H9 (cell line): ENCODE measurements around the gene TET2. TPM values are rescaled to one million over a fixed set of nuclear protein-coding genes. Genes with fewer than 3 reads are reported as not detected.

Experiments
- DNase-seq: peaks from one replicate; pipeline ENCODE4 v3.0.0-alpha.2; 2017
- H2AFZ ChIP-seq: one replicate; pipeline ENCODE4 v1.6.1; 2013; ENCODE audit warnings: mild to moderate bottlenecking, low read length, control low read depth, moderate library complexity
- H2AK5ac ChIP-seq: 2 replicates; pipeline ENCODE4 v1.6.1; 2013; ENCODE audit warnings: low read length, control low read depth, mixed read lengths; ENCODE audit not compliant: insufficient read length
- H2BK120ac ChIP-seq: one replicate; pipeline ENCODE4 v1.6.1; 2013; ENCODE audit warnings: low read depth, mild to moderate bottlenecking, low read length, control low read depth, inconsistent platforms; ENCODE audit not compliant: poor library complexity, severe bottlenecking
- H2BK12ac ChIP-seq: 2 replicates; pipeline ENCODE4 v1.6.1; 2013; ENCODE audit warnings: low read length, control low read depth, mixed read lengths, low read depth; ENCODE audit not compliant: insufficient read length
- H2BK15ac ChIP-seq: 2 replicates; pipeline ENCODE4 v1.6.1; 2013; ENCODE audit warnings: low read depth, low read length, control low read depth
- H2BK20ac ChIP-seq: one replicate; pipeline ENCODE4 v1.6.1; 2013; ENCODE audit warnings: low read depth, mild to moderate bottlenecking, low read length, control low read depth, inconsistent platforms; ENCODE audit not compliant: poor library complexity, severe bottlenecking
- H2BK5ac ChIP-seq: 2 replicates; pipeline ENCODE4 v1.6.1; 2013; ENCODE audit warnings: low read length, control low read depth, mixed read lengths; ENCODE audit not compliant: insufficient read length
- H3K14ac ChIP-seq: 2 replicates; pipeline ENCODE4 v1.6.1; 2013; ENCODE audit warnings: low read length, control low read depth; ENCODE audit not compliant: insufficient read depth
- H3K18ac ChIP-seq: 2 replicates; pipeline ENCODE4 v1.6.1; 2013; ENCODE audit warnings: low read depth, mild to moderate bottlenecking, mixed read lengths, low read length, control low read depth; ENCODE audit not compliant: insufficient read length
- H3K23ac ChIP-seq: 2 replicates; pipeline ENCODE4 v1.6.1; 2013; ENCODE audit warnings: low read length, control low read depth, mixed read lengths, low read depth; ENCODE audit not compliant: insufficient read length
- H3K23me2 ChIP-seq: 2 replicates; pipeline ENCODE4 v1.6.1; 2013; ENCODE audit warnings: low read depth, mild to moderate bottlenecking, mixed read lengths, low read length, control low read depth; ENCODE audit not compliant: insufficient read length, poor library complexity, severe bottlenecking
- H3K27ac ChIP-seq: 2 replicates; pipeline ENCODE4 v1.5.1; 2013; ENCODE audit warnings: low read length, control low read depth, mixed read lengths, low read depth; ENCODE audit not compliant: insufficient read length
- H3K27me3 ChIP-seq: 2 replicates; pipeline ENCODE4 v1.6.1; 2013; ENCODE audit warnings: low read length, control low read depth, inconsistent platforms; ENCODE audit not compliant: insufficient read depth
- H3K4ac ChIP-seq: 2 replicates; pipeline ENCODE4 v1.6.1; 2013; ENCODE audit warnings: low read depth, mild to moderate bottlenecking, control low read depth, inconsistent platforms, low read length, moderate library complexity
- H3K4me1 ChIP-seq: 2 replicates; pipeline ENCODE4 v1.6.1; 2013; ENCODE audit warnings: low read length, control low read depth, inconsistent platforms; ENCODE audit not compliant: insufficient read depth
- H3K4me2 ChIP-seq: 2 replicates; pipeline ENCODE4 v1.6.1; 2013; ENCODE audit warnings: low read length, control low read depth, mixed read lengths; ENCODE audit not compliant: insufficient read length, insufficient read depth
- H3K56ac ChIP-seq: 2 replicates; pipeline ENCODE4 v1.6.1; 2013; ENCODE audit warnings: low read depth, mild to moderate bottlenecking, mixed read lengths, low read length, control low read depth; ENCODE audit not compliant: insufficient read length
- H3K79me1 ChIP-seq: 2 replicates; pipeline ENCODE4 v1.6.1; 2013; ENCODE audit warnings: low read depth, mild to moderate bottlenecking, moderate library complexity, low read length, control low read depth, inconsistent platforms; ENCODE audit not compliant: insufficient read depth, poor library complexity, severe bottlenecking
- H3K79me2 ChIP-seq: 2 replicates; pipeline ENCODE4 v1.6.1; 2013; ENCODE audit warnings: low read length, control low read depth, inconsistent platforms; ENCODE audit not compliant: insufficient read depth
- H3K9ac ChIP-seq: 2 replicates; pipeline ENCODE4 v1.6.1; 2013; ENCODE audit warnings: low read length, control low read depth, mixed read lengths; ENCODE audit not compliant: insufficient read length; ENCODE audit errors: extremely low read depth
- H3K9me3 ChIP-seq: one replicate; pipeline ENCODE4 v1.6.1; 2013; ENCODE audit warnings: low read depth, low read length, inconsistent platforms; ENCODE audit not compliant: control insufficient read depth
- H3T11ph ChIP-seq: one replicate; pipeline ENCODE4 v1.6.1; 2013; ENCODE audit warnings: mild to moderate bottlenecking, low read length, control low read depth, inconsistent platforms
- H4K20me1 ChIP-seq: one replicate; pipeline ENCODE4 v1.6.1; 2013; ENCODE audit not compliant: control insufficient read depth, insufficient read length, insufficient read depth
- H4K5ac ChIP-seq: 2 replicates; pipeline ENCODE4 v1.6.1; 2013; ENCODE audit warnings: low read depth, mild to moderate bottlenecking, mixed read lengths, low read length, control low read depth; ENCODE audit not compliant: insufficient read length
- H4K8ac ChIP-seq: replicated peaks from 2 replicates; pipeline ENCODE4 v1.6.1; 2013; ENCODE audit warnings: low read length, control low read depth, mixed read lengths, low read depth; ENCODE audit not compliant: insufficient read length
- H4K91ac ChIP-seq: 2 replicates; pipeline ENCODE4 v1.6.1; 2013; ENCODE audit warnings: low read depth, mild to moderate bottlenecking, moderate library complexity, mixed read lengths, low read length, control low read depth; ENCODE audit not compliant: insufficient read length
- H3K27ac Mint-ChIP-seq, 3 experiments: 2 replicates in 2 of 3; 3 replicates in 1 of 3; pipeline ENCODE4 v1.8.0; 2020 to 2021; ENCODE audit warnings: mixed read lengths in 3 of 3, mild to moderate bottlenecking in 1 of 3, moderate library complexity in 1 of 3
- H3K27me3 Mint-ChIP-seq: 2 replicates; pipeline ENCODE4 v1.8.0; 2021; ENCODE audit warnings: low read depth, mild to moderate bottlenecking, moderate library complexity, mixed read lengths
- H3K36me3 Mint-ChIP-seq, 3 experiments: 2 replicates in 2 of 3; 3 replicates in 1 of 3; pipeline ENCODE4 v1.8.0; 2020 to 2021; ENCODE audit warnings: low read depth in 3 of 3, mixed read lengths in 3 of 3; ENCODE audit not compliant: insufficient read depth in 1 of 3
- H3K4me1 Mint-ChIP-seq, 2 experiments: 2 replicates each; pipeline ENCODE4 v1.8.0; 2020; ENCODE audit warnings: mixed read lengths in 2 of 2
- H3K4me3 Mint-ChIP-seq, 2 experiments: 2 replicates in 1 of 2; 3 replicates in 1 of 2; pipeline ENCODE4 v1.8.0; 2020 to 2021; ENCODE audit warnings: mild to moderate bottlenecking in 2 of 2, mixed read lengths in 2 of 2, moderate library complexity in 1 of 2
- H3K9me3 Mint-ChIP-seq, 2 experiments: 2 replicates in 1 of 2; 3 replicates in 1 of 2; pipeline ENCODE4 v1.8.0; 2020; ENCODE audit warnings: mild to moderate bottlenecking in 2 of 2, mixed read lengths in 2 of 2, moderate library complexity in 1 of 2
- WGBS: extraction: QIAGEN DNeasy Blood & Tissue Kit; methylation state at CpG from one replicate; pipeline ENCODE4 v1.1.7; 2013; ENCODE audit warnings: missing lambda C conversion rate, low lambda C conversion rate, mixed read lengths; ENCODE audit not compliant: insufficient read length; ENCODE audit errors: extremely low coverage; 5-methylcytosine and 5-hydroxymethylcytosine counted together
- total RNA-seq: library from RNA; stranded (reverse); gene quantifications from 2 replicates; pipeline ENCODE4 v1.2.1, GENCODE V29; 2021
- TF ChIP-seq, protein P1 (sequence below): fragments of 200-600 bp; sonication (generic); conservative IDR thresholded peaks from 3 replicates; pipeline ENCODE4 v1.8.0; 2021; ENCODE audit warnings: antibody characterized with exemption, mild to moderate bottlenecking

The TET2 gene
- total RNA-seq, 1 experiment from 2014 or later = 3.1 TPM

DNA sequence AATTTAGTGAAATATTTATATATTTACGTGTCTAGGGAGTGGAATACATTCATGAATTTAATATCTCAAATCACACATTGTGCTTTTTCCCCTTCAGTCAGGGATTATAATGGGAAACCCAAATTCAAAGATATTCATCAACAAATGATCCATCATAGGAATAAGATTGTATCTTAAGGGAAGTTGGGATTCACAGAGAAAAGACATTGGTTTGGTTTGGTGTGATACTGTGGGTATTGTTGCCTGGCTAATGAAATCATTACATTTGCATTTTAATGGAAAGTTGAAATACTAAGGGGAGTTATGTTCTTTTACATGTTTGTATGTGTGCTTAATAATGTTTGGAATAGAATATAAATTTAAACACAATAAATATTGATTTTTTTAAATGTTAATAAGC, 1.7 kb downstream of the TET2 start:
- Histone ChIP-seq H2BK5ac (no peak overlapping the region), H2BK12ac (no peak overlapping the region), H3K27ac (no peak overlapping the region), H3K27me3 (peaks cover 37% of the 10 kb centered on the region), H3K79me2 (no peaks in the 10 kb centered on the region), H3K23ac (no peak overlapping the region), H3K9me3 (no peaks in the 10 kb centered on the region), H3K23me2 (peaks cover 16% of the 10 kb centered on the region), H3K4me2 (no peak overlapping the region), H3K14ac (no peak overlapping the region), H3K18ac (no peak overlapping the region), H3K56ac (no peak overlapping the region), H4K20me1 (no peaks in the 10 kb centered on the region), H4K5ac (no peak overlapping the region), H3K9ac (no peak overlapping the region), H3K4me1 (no peaks in the 10 kb centered on the region), H2BK20ac (no peak overlapping the region), H3K79me1 (no peaks in the 10 kb centered on the region), H4K91ac (no peak overlapping the region), H4K8ac (no peak overlapping the region), H2AK5ac (no peak overlapping the region), H2BK120ac (no peak overlapping the region), H2BK15ac (no peak overlapping the region), H3T11ph (no peak overlapping the region), H3K4ac (no peak overlapping the region), H2AFZ (no peak overlapping the region)
- Mint-ChIP-seq H3K9me3 (peaks cover 0 to 3% of the 10 kb centered on the region in 2 experiments; a peak in 1 of 5 replicates), H3K36me3 (no peaks in the 10 kb centered on the region), H3K27ac (no peak overlapping the region), H3K4me1 (peaks cover 18 to 21% of the 10 kb centered on the region in 2 experiments), H3K27me3 (peaks cover 72% of the 10 kb centered on the region), H3K4me3 (no peak overlapping the region; a peak in 1 of 5 replicates)
- WGBS = no CpG with 5 or more reads among the region's 1 CpG
- DNase-seq = no peak
- TF ChIP-seq, protein P1, sequence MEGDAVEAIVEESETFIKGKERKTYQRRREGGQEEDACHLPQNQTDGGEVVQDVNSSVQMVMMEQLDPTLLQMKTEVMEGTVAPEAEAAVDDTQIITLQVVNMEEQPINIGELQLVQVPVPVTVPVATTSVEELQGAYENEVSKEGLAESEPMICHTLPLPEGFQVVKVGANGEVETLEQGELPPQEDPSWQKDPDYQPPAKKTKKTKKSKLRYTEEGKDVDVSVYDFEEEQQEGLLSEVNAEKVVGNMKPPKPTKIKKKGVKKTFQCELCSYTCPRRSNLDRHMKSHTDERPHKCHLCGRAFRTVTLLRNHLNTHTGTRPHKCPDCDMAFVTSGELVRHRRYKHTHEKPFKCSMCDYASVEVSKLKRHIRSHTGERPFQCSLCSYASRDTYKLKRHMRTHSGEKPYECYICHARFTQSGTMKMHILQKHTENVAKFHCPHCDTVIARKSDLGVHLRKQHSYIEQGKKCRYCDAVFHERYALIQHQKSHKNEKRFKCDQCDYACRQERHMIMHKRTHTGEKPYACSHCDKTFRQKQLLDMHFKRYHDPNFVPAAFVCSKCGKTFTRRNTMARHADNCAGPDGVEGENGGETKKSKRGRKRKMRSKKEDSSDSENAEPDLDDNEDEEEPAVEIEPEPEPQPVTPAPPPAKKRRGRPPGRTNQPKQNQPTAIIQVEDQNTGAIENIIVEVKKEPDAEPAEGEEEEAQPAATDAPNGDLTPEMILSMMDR = no peak
